LNCaP clone FGC (cell line): ENCODE results near the gene CFAP92.
A peak's percentile ranks its signal among the peaks of the same experiment; 100 is the strongest.

Experiments used
- DNase-seq: peaks from one replicate; pipeline ENCODE4 v3.0.0-alpha.2; 2011; ENCODE audit warnings: low read depth
- H3K4me3 ChIP-seq: 2 replicates; pipeline ENCODE4 v1.5.1; 2011; ENCODE audit warnings: mild to moderate bottlenecking, low read depth, low read length, control low read depth
- CTCF ChIP-seq: IDR thresholded peaks from 2 replicates; pipeline ENCODE4 v1.5.1; 2012; ENCODE audit warnings: mild to moderate bottlenecking; ENCODE audit not compliant: control insufficient read depth, insufficient read depth; ENCODE audit errors: extremely low read depth

The CFAP92 gene

GRCh38 chr3:128923576-128923975, 70.3 kb downstream of the CFAP92 start:
- H3K4me3 ChIP-seq: no peak overlapping the region
- TF ChIP-seq CTCF: no peak
- no peak for DNase-seq

- H3K4me3 ChIP-seq: no peak overlapping the region
- DNase-seq: no peak
- TF ChIP-seq CTCF: no peak
Observed at GRCh38 chr3:128922804-128923459, 70.9 kb downstream of the CFAP92 start.

DNA sequence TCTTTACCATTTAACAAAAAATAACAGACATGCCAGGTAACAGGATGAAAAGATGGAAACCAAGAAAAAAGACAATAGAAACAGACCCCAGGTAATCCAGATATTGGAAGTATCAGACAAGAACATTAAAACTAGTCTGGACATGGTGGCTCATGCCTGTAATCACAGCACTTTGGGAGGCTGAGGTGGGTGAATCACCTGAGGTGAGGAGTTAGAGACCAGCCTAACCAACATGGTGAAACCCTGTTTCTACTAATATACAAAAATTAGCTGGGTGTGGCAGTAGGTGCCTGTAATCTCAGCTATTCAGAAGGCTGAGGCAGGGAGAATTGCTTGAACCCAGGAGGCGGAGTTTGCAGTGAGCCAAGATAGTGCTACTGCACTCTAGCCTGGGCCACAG, 73.9 kb downstream of the CFAP92 start:
- no peak overlapping the region for H3K4me3 ChIP-seq
- no peak for DNase-seq
- no peak for TF ChIP-seq CTCF

DNA sequence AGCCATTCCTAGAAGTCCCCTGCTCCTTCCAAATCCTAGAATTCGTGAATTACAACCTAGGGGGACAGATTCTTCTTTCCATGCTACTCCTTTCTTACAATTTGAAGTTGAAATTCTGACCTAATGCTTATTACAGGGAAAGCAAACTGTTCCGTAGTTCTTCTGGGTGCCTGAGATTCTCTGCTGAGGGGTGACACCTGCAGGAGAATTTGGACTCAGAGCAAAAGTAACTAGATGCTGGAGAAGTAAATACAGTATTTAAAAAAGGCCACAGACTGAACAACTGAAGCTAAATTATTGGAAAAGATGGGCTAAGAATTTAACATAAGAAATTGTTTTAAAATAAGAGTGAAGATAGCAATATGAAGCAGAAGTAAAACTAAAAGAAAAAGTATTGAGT, 76.6 kb downstream of the CFAP92 start:
- TF ChIP-seq CTCF: 0 out of 2 replicates have a peak, but pooled peaks have one; percentile 8
- no peak overlapping the region for H3K4me3 ChIP-seq
- DNase-seq: no peak

GRCh38 chr3:128914966-128915645, 78.8 kb downstream of the CFAP92 start:
- DNase-seq: no peak
- no peak overlapping the region for H3K4me3 ChIP-seq
- TF ChIP-seq CTCF: no peak

- no peak overlapping the region for H3K4me3 ChIP-seq
- no peak for DNase-seq
- no peak for TF ChIP-seq CTCF
Observed at GRCh38 chr3:128911911-128912310, 82.0 kb downstream of the CFAP92 start.

GRCh38 chr3:128910006-128910405, 83.9 kb downstream of the CFAP92 start:
- no peak overlapping the region for H3K4me3 ChIP-seq
- DNase-seq: no peak
- TF ChIP-seq CTCF: no peak
